OCI-LY7 (cell line): ENCODE data around the gene YBX2. TPM values are rescaled to one million over a fixed set of nuclear protein-coding genes. Genes with fewer than 3 reads are reported as not detected.

ENCODE experiments used
- BruUV-seq: library from RNA; stranded (reverse); fragments of 400-500 nt; replicated peaks from 2 replicates; lab custom pipeline; 2021; lab: Mats Ljungman, UMichigan
- CTCF ChIA-PET: fragments of 300-600 bp; sonication (Branson Sonifier 250); formaldehyde crosslinking; loops from one replicate; lab custom pipeline; 2022; ENCODE audit warnings: antibody characterized with exemption; ENCODE audit not compliant: unreplicated experiment; lab: Charles Lee
- POLR2A ChIA-PET: fragments of 300-600 bp; sonication (Branson Sonifier 250); formaldehyde crosslinking; loops from one replicate; lab custom pipeline; 2022; ENCODE audit warnings: antibody characterized with exemption; lab: Charles Lee
- DNase-seq: peaks from one replicate; pipeline ENCODE4 v3.0.0-alpha.2; 2015; ENCODE audit warnings: low spot score
- H2AFZ ChIP-seq: fragments of 200-600 bp; sonication (generic), shearing (Covaris generic); 2 replicates; pipeline ENCODE4 v1.6.1; 2014; ENCODE audit warnings: mild to moderate bottlenecking, antibody characterized with exemption, low read length, moderate library complexity
- H3K27ac ChIP-seq: fragments of 200-600 bp; sonication (generic); 2 replicates; pipeline ENCODE4 v1.5.1; 2014; ENCODE audit warnings: mixed run types, low read depth, mild to moderate bottlenecking, moderate library complexity, low read length, inconsistent platforms; ENCODE audit not compliant: poor library complexity, severe bottlenecking
- H3K36me3 ChIP-seq: fragments of 200-600 bp; sonication (generic); 2 replicates; pipeline ENCODE4 v1.6.1; 2014; ENCODE audit warnings: mild to moderate bottlenecking, antibody characterized with exemption, low read length, moderate library complexity, mixed read lengths; ENCODE audit not compliant: insufficient read depth
- H3K4me1 ChIP-seq: fragments of 200-600 bp; sonication (generic); 2 replicates; pipeline ENCODE4 v1.5.1; 2014; ENCODE audit warnings: mild to moderate bottlenecking, low read length; ENCODE audit not compliant: insufficient read depth, poor library complexity, severe bottlenecking
- H3K4me2 ChIP-seq: fragments of 200-600 bp; sonication (generic); 2 replicates; pipeline ENCODE4 v1.6.1; 2014; ENCODE audit warnings: mild to moderate bottlenecking, low read length
- H3K4me3 ChIP-seq: fragments of 200-600 bp; sonication (generic); 2 replicates; pipeline ENCODE4 v1.5.1; 2014; ENCODE audit warnings: mild to moderate bottlenecking, low read depth, low read length; ENCODE audit not compliant: poor library complexity, severe bottlenecking
- H3K79me2 ChIP-seq: fragments of 200-600 bp; sonication (generic); 2 replicates; pipeline ENCODE4 v1.6.1; 2016; ENCODE audit warnings: low read depth, mild to moderate bottlenecking, low read length, moderate library complexity, mixed read lengths; ENCODE audit not compliant: insufficient read depth
- H3K9me2 ChIP-seq: fragments of 200-600 bp; sonication (generic); 2 replicates; pipeline ENCODE4 v1.6.1; 2016; ENCODE audit warnings: mild to moderate bottlenecking, low read length, mixed read lengths; ENCODE audit not compliant: insufficient read depth
- H3K9me3 ChIP-seq: fragments of 200-600 bp; sonication (generic); 2 replicates; pipeline ENCODE4 v1.6.1; 2014; ENCODE audit warnings: mild to moderate bottlenecking, mixed run types, low read length, mixed read lengths
- H4K20me1 ChIP-seq: fragments of 200-600 bp; sonication (generic); 2 replicates; pipeline ENCODE4 v1.6.1; 2014; ENCODE audit warnings: mild to moderate bottlenecking, antibody characterized with exemption, low read length, moderate library complexity, mixed read lengths; ENCODE audit not compliant: insufficient read depth
- CTCF ChIP-seq: fragments of 200-600 bp; sonication (generic); conservative IDR thresholded peaks from 2 replicates; pipeline ENCODE4 v1.5.1; 2014; ENCODE audit warnings: mild to moderate bottlenecking, antibody characterized with exemption, low read length, moderate library complexity, mixed read lengths
- EZH2phosphoT487 ChIP-seq: fragments of 200-600 bp; sonication (generic); IDR thresholded peaks from 2 replicates; pipeline ENCODE4 v1.6.1; 2018; ENCODE audit warnings: low read depth, borderline replicate concordance, mild to moderate bottlenecking, mixed run types, antibody characterized with exemption, low read length, moderate library complexity, mixed read lengths
- intact Hi-C: fragments of 100-400 bp; cut with micrococcal nuclease; formaldehyde crosslinking; loops from one replicate; pipeline ENCODE4 v1.10.0; 2022; ENCODE audit not compliant: unreplicated experiment
- total RNA-seq, 2 experiments: library from RNA; depleted of rRNA in 1 of 2; stranded (reverse); fragments of >200 nt in 1 of 2; shearing (Covaris generic) in 1 of 2; gene quantifications; 2 replicates each; pipeline ENCODE4 v1.2.3, GENCODE V29; 2014 to 2022

YBX2 gene
- total RNA-seq, 2 experiments from 2014 or later = 6.7 to 9.8 TPM

GRCh38 chr17:7290685-7291084, 3.8 kb downstream of the YBX2 start:
- Histone ChIP-seq H3K9me3 (no peaks in the 10 kb centered on the region), H3K36me3 (no peaks in the 10 kb centered on the region), H3K79me2 (no peaks in the 10 kb centered on the region), H3K4me1 (peaks cover 34% of the 10 kb centered on the region), H3K4me2 (no peak overlapping the region), H3K27ac (no peak overlapping the region), H3K9me2 (no peaks in the 10 kb centered on the region), H3K4me3 (no peak overlapping the region), H4K20me1 (no peaks in the 10 kb centered on the region), H2AFZ (no peak overlapping the region)
- TF ChIP-seq EZH2phosphoT487 = no peak
- ChIA-PET CTCF (no interaction called here), POLR2A (interaction anchor here (1.0 kb wide), 1 partner anchor 270 kb away, joined by 3 read pairs; no protein-coding TSS in a partner anchor)
- intact Hi-C loops = no loop called here
- BruUV-seq = no TSS peak
- no peak for DNase-seq

- TF ChIP-seq CTCF (no peak), EZH2phosphoT487 (no peak)
- Histone ChIP-seq H2AFZ (no peak overlapping the region), H3K79me2 (no peaks in the 10 kb centered on the region), H3K36me3 (no peaks in the 10 kb centered on the region), H3K9me3 (no peaks in the 10 kb centered on the region), H3K4me3 (no peak overlapping the region), H3K4me2 (no peak overlapping the region), H4K20me1 (no peaks in the 10 kb centered on the region), H3K4me1 (peaks cover 28% of the 10 kb centered on the region), H3K9me2 (no peaks in the 10 kb centered on the region), H3K27ac (no peak overlapping the region)
- BruUV-seq = no TSS peak
- DNase-seq = no peak
- CTCF ChIA-PET = no interaction called here
- POLR2A ChIA-PET = no interaction called here
- intact Hi-C loops = no loop called here
Measured at GRCh38 chr17:7290166-7290565, 4.3 kb downstream of the YBX2 start.

GRCh38 chr17:7289256-7290032, 5.0 kb downstream of the YBX2 start:
- no peak overlapping the region for H3K4me2 ChIP-seq
- H2AFZ ChIP-seq = no peak overlapping the region
- no peaks in the 10 kb centered on the region for H3K79me2 ChIP-seq
- no peaks in the 10 kb centered on the region for H4K20me1 ChIP-seq
- no peak for DNase-seq
- H3K4me1 ChIP-seq = peaks cover 25% of the 10 kb centered on the region
- H3K9me3 ChIP-seq = no peaks in the 10 kb centered on the region
- ChIA-PET POLR2A (no interaction called here), CTCF (no interaction called here)
- H3K27ac ChIP-seq = no peak overlapping the region
- no peak for TF ChIP-seq CTCF
- TF ChIP-seq EZH2phosphoT487 = no peak
- no peaks in the 10 kb centered on the region for H3K36me3 ChIP-seq
- no TSS peak for BruUV-seq
- intact Hi-C loops = no loop called here
- no peaks in the 10 kb centered on the region for H3K9me2 ChIP-seq
- H3K4me3 ChIP-seq = no peak overlapping the region
